HG02571 (cell line): Measurements from ENCODE around the gene FAU.

ENCODE experiments used
- ATAC-seq: cut with Tn5 transposase; IDR thresholded peaks from one replicate; pipeline ENCODE4 v1.9.1; 2021; ENCODE audit warnings: mild to moderate bottlenecking, moderate library complexity; ENCODE audit not compliant: unreplicated experiment

FAU gene

GRCh38 chr11:65083834-65084597 is 37.9 kb downstream of the FAU start, which contains the start of the genes CDCA5 and ZFPL1:
TSS of gene CDCA5 (minus strand) at chr11:65084040. CDS start at chr11:65083978, 62 bp downstream.
TSS of gene ZFPL1 (plus strand) at chr11:65084222. CDS start at chr11:65084699, 477 bp downstream.
- peak; percentile 73 for ATAC-seq

GRCh38 chr11:65083134-65083833 is 38.6 kb downstream of the FAU start:
- no peak for ATAC-seq

GRCh38 chr11:65078786-65079342 is 43.1 kb downstream of the FAU start:
- no peak for ATAC-seq

GRCh38 chr11:65078151-65078550 is 43.8 kb downstream of the FAU start:
- no peak for ATAC-seq

- no peak for ATAC-seq
Observed at GRCh38 chr11:65077451-65077850, 44.5 kb downstream of the FAU start.

- ATAC-seq: no peak
Observed at GRCh38 chr11:65072631-65072966, 49.3 kb downstream of the FAU start.

- ATAC-seq: no peak
Observed at GRCh38 chr11:65071907-65072630, 49.9 kb downstream of the FAU start.
